NCI-H1436 treated with DMSO at 0.1 percent for 48 hours (cell line): Measurements from ENCODE around the gene RBM43.

Source experiments
- DNase-seq: peaks from one replicate; lab custom pipeline; 2025; lab: John Stamatoyannopoulos, UW

Gene RBM43

GRCh38 chr2:151217343-151217742 lies 44.3 kb downstream of the RBM43 start:
- DNase-seq = no peak

GRCh38 chr2:151207100-151207499 lies 54.6 kb downstream of the RBM43 start:
- DNase-seq = no peak

GRCh38 chr2:151206446-151206968 lies 55.2 kb downstream of the RBM43 start:
- DNase-seq = no peak

- no peak for DNase-seq
These were observed 56.1 kb downstream of the RBM43 start for GRCh38 chr2:151205571-151205970.

- DNase-seq = no peak
These were observed 56.9 kb downstream of the RBM43 start for GRCh38 chr2:151204756-151205155.

GRCh38 chr2:151200844-151201243 lies 60.8 kb downstream of the RBM43 start:
- DNase-seq = no peak

- DNase-seq = no peak
These were observed 61.4 kb downstream of the RBM43 start for GRCh38 chr2:151200277-151200676.

- no peak for DNase-seq
These were observed 63.0 kb downstream of the RBM43 start for GRCh38 chr2:151198645-151199044.
